B cell (primary cell): Measurements from ENCODE around the gene TULP1.

ENCODE experiments used
- CTCF ChIP-seq: fragments of 200-600 bp; IDR thresholded peaks from one replicate; pipeline ENCODE4 v1.8.0; 2022; ENCODE audit warnings: antibody characterized with exemption, mild to moderate bottlenecking
- EZH2 ChIP-seq: IDR thresholded peaks from 2 replicates; pipeline ENCODE4 v1.6.1; 2012; ENCODE audit warnings: borderline replicate concordance, low read depth, mild to moderate bottlenecking, moderate library complexity, low read length; ENCODE audit not compliant: insufficient read depth, poor library complexity, severe bottlenecking

DNA sequence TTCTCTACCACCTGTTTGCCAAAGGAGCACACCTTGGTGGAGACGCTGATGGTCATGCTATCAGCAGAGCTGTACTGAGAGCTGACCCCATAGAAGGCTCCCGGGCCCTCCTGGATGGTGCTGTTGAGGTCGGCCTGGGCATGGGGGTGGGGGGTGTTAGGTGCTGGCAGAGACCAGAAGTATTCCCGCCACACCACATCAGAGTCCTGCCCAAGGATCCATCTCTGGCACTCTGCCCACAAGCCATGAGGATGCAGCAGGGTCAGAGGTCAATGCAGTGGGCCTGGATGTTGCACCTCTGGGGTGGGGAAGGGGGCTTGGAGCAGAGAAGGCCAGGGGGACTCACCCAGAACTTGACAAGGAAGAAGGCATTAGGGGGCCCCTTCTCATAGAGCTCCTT, 37.1 kb downstream of the TULP1 start:
- TF ChIP-seq CTCF: no peak
- no peak for TF ChIP-seq EZH2
